Smooth muscle cell of the umbilical artery (primary cell): ENCODE measurements around the gene CRAMP1. TPM values are rescaled to one million over a fixed set of nuclear protein-coding genes. Genes with fewer than 3 reads are reported as not detected.

ENCODE experiments used
- total RNA-seq: library from RNA; depleted of rRNA; stranded (reverse); fragments of >200 nt; gene quantifications from 2 replicates; pipeline ENCODE4 v1.2.3, GENCODE V29; 2014

CRAMP1 gene
- total RNA-seq = 5.0 and 11.4 TPM in 2 replicates

GRCh38 chr16:1612320-1613111, at the start of gene CRAMP1:
Gene CRAMP1 (plus strand): TSS chr16:1612360. CDS start chr16:1614640, 2,280 bp downstream.

GRCh38 chr16:1677942-1678499, 65.9 kb downstream of the CRAMP1 start, which contains the start of gene JPT2:
Gene JPT2 (plus strand): TSS chr16:1678279. CDS start chr16:1678313, 34 bp downstream.

GRCh38 chr16:1705688-1706385, 93.7 kb downstream of the CRAMP1 start, which contains the start of gene MAPK8IP3:
Gene MAPK8IP3 (plus strand): TSS chr16:1706195. CDS start chr16:1706340, 145 bp downstream.

Other genes with a start within 250 kb of the CRAMP1 start
- 14.3 and 17.2 TPM in 2 replicates for gene UNKL, start 197.7 kb upstream of the CRAMP1 start, total RNA-seq
- 9.0 and 9.8 TPM in 2 replicates for gene UQCC4, start 191.6 kb upstream of the CRAMP1 start, total RNA-seq
- gene PERCC1, start 181.3 kb upstream of the CRAMP1 start, total RNA-seq = not detected in 2 replicates
- 0.30 and 0.32 TPM in 2 replicates for gene CCDC154, start 167.8 kb upstream of the CRAMP1 start, total RNA-seq
- gene CLCN7, start 137.3 kb upstream of the CRAMP1 start, total RNA-seq = 73.9 and 75.6 TPM in 2 replicates
- gene PTX4, start 123.4 kb upstream of the CRAMP1 start, total RNA-seq = not detected in 2 replicates
- 12.8 and 15.4 TPM in 2 replicates for gene TELO2, start 119.0 kb upstream of the CRAMP1 start, total RNA-seq
- gene TMEM204, start 78.7 kb upstream of the CRAMP1 start, total RNA-seq = 1.4 and 4.8 TPM in 2 replicates
- 32.5 and 41.0 TPM in 2 replicates for gene IFT140, start 288 bp upstream of the CRAMP1 start, total RNA-seq
- 25.5 and 69.2 TPM in 2 replicates for gene JPT2, start 65.9 kb downstream of the CRAMP1 start, total RNA-seq
- 29.7 and 69.6 TPM in 2 replicates for gene MAPK8IP3, start 93.8 kb downstream of the CRAMP1 start, total RNA-seq
- 54.8 and 102 TPM in 2 replicates for gene NME3, start 159.2 kb downstream of the CRAMP1 start, total RNA-seq
- 17.2 and 20.9 TPM in 2 replicates for gene EME2, start 160.4 kb downstream of the CRAMP1 start, total RNA-seq
- 57.5 and 73.0 TPM in 2 replicates for gene MRPS34, start 160.8 kb downstream of the CRAMP1 start, total RNA-seq
- 24.1 and 30.9 TPM in 2 replicates for gene SPSB3, start 170.2 kb downstream of the CRAMP1 start, total RNA-seq
- 52.0 and 60.9 TPM in 2 replicates for gene NUBP2, start 170.6 kb downstream of the CRAMP1 start, total RNA-seq
- not detected in 2 replicates for gene IGFALS, start 181.3 kb downstream of the CRAMP1 start, total RNA-seq
- gene HAGH, start 214.5 kb downstream of the CRAMP1 start, total RNA-seq = 54.9 and 57.3 TPM in 2 replicates
- gene FAHD1, start 214.8 kb downstream of the CRAMP1 start, total RNA-seq = 57.6 and 61.4 TPM in 2 replicates